Lower lobe of right lung (tissue), 2 donors: ENCODE data around the gene CFAP46. TPM values are rescaled to one million over a fixed set of nuclear protein-coding genes. Genes with fewer than 3 reads are reported as not detected.
A peak's percentile ranks its signal among the peaks of the same experiment; 100 is the strongest.

Source experiments
- ATAC-seq, 2 donors: fragments of 200-7000 bp; cut with Tn5 transposase; one replicate each; pipeline ENCODE4 v1.9.1; 2020 to 2022; ENCODE audit warnings: mild to moderate bottlenecking in 2 of 2, moderate library complexity in 2 of 2
- DNase-seq: peaks from one replicate; pipeline ENCODE4 v3.0.0-alpha.2; 2020
- H3K27ac ChIP-seq: fragments of 200-600 bp; one replicate; pipeline ENCODE4 v1.8.0; 2022
- H3K27me3 ChIP-seq: fragments of 200-600 bp; one replicate; pipeline ENCODE4 v1.8.0; 2022; ENCODE audit warnings: low read depth
- H3K36me3 ChIP-seq: fragments of 200-600 bp; one replicate; pipeline ENCODE4 v1.8.0; 2022; ENCODE audit warnings: mild to moderate bottlenecking
- H3K4me1 ChIP-seq: fragments of 200-600 bp; one replicate; pipeline ENCODE4 v1.8.0; 2022
- H3K4me3 ChIP-seq: fragments of 200-600 bp; one replicate; pipeline ENCODE4 v1.8.0; 2022; ENCODE audit warnings: mild to moderate bottlenecking
- H3K9me3 ChIP-seq: fragments of 200-600 bp; one replicate; pipeline ENCODE4 v1.8.0; 2022
- CTCF ChIP-seq: fragments of 200-600 bp; IDR thresholded peaks from one replicate; pipeline ENCODE4 v1.8.0; 2022; ENCODE audit warnings: antibody characterized with exemption, mild to moderate bottlenecking
- intact Hi-C: fragments of 100-400 bp; cut with DNase I; formaldehyde crosslinking; loops from one replicate; pipeline ENCODE4 v1.11.0; 2022
- total RNA-seq: library from RNA; stranded (reverse); fragmentation: NEBNext Ultra II Directional; extraction: Animal tissue kit (Norgen Biotek cat#: 25700); gene quantifications from one replicate; pipeline ENCODE4 v1.2.1, GENCODE V29; 2021
- donor health status: DM: no; HTN: yes; CAD: no; lungs with severe emphysema.

Gene CFAP46
- total RNA-seq, 1 donor from 2014 or later: 9.0 TPM

DNA sequence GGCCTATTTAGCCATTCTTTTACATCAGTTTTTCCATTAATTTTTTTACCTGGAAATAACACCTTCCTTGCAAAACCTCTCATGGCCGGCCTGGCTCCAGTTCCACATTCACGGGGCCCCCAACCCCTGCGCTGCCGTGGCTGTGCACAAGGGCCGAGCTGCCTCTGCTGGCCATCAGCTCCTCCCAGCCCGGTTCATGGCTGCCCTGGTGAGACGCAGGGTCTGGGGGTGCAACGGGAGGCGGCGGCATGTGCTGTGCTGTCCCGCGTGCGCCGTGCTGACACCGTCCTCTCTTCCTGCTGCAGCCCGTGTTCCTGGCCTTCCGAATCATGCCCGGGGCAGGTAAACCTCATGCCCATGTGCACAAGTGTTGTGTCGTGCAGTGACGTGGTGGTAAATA is 160.8 kb downstream of the CFAP46 start:
- no peak for ATAC-seq
- peaks cover 4% of the 10 kb centered on the region for H3K4me1 ChIP-seq
- no peak for TF ChIP-seq CTCF
- DNase-seq: no peak
- no peak overlapping the region for H3K4me3 ChIP-seq
- H3K9me3 ChIP-seq: no peaks in the 10 kb centered on the region
- peaks cover 28% of the 10 kb centered on the region for H3K27me3 ChIP-seq
- no peak overlapping the region for H3K27ac ChIP-seq
- intact Hi-C loops: no loop called here
- H3K36me3 ChIP-seq: peaks cover 46% of the 10 kb centered on the region

DNA sequence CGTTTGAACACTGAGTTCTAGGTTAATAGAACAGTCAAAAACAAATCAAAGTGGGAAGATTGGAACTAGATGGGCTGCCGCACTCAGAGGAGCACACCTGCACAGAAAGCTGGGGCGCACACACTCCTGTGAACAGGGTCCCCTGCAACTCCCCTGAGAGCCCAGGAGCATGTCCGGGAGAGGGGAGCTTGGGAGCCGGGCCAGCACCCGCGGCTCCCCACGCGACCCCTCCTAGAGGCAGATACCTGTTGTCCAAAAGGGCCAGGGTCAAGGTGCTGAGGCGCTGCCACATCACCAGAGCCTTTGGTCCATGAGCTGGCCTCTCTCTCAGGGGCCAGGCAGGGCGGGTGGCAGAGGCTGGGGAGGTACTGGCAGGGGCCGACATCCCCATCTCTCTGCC is 162.0 kb downstream of the CFAP46 start:
- intact Hi-C loops: no loop called here
- no peaks in the 10 kb centered on the region for H3K9me3 ChIP-seq
- H3K4me3 ChIP-seq: no peak overlapping the region
- DNase-seq (no peak), ATAC-seq (no peak)
- TF ChIP-seq CTCF: no peak
- H3K27ac ChIP-seq: no peak overlapping the region
- H3K36me3 ChIP-seq: peaks cover 46% of the 10 kb centered on the region
- H3K4me1 ChIP-seq: no peaks in the 10 kb centered on the region
- H3K27me3 ChIP-seq: peaks cover 20% of the 10 kb centered on the region

DNA sequence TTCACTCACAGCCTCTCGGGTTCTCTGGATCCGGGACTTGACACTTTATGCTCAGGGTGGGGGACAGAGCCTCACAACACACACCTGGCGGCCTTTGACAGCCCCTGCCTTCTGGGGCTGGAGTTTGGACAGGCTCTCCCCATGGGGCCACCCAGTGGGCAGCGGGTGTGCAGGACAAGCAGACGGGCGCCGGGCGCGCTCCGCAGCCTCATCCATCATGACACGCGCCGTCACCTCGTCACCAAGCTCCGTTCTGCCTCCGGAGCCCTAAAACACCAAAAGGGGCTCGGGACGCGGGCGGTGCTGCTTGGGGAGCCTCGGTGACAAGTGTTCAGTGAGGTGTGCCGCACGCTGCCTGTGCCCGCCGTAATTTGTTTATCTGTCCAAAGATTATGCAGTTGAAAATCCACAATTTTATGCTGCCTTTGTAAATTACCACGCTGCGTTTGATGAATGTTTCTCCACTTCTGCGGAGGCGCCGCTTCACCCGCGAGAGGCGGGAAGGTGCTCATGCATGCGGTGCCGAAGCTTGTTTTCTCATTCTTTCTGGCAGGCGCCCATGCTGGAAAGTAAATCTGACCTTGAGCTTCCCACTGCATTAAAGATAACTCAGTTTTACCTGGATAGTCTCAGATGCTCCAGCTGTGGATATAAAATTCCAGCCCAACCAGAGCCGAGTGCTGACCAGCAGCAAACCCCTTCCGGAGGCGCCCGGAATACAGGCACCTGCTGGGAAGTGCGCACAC is 162.6 kb downstream of the CFAP46 start:
- TF ChIP-seq CTCF: no peak
- Histone ChIP-seq H3K9me3 (no peaks in the 10 kb centered on the region), H3K27me3 (peaks cover 14% of the 10 kb centered on the region), H3K27ac (no peak overlapping the region), H3K36me3 (peaks cover 46% of the 10 kb centered on the region), H3K4me1 (no peaks in the 10 kb centered on the region), H3K4me3 (no peak overlapping the region)
- DNase-seq (no peak), ATAC-seq (no peak)
- intact Hi-C loops: no loop called here

DNA sequence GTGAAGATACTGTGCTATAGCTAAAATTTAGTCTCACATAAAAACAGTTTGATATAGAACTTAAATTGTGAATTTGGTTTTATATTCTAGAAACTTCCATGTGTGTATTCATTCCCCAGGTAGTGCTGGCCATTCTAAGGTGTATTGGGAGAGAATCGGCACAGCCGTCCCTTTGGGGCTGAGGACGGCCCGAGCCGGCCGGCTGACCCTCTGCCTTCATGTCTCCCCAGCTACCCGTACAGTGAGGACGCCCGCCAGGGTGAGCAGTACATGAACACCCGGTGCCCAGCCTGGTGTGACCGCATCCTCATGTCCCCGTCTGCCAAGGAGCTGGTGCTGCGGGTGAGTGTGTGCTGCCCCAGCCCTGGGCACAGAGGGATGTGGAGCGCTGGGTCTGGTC is 164.9 kb downstream of the CFAP46 start:
- Histone ChIP-seq H3K36me3 (peaks cover 47% of the 10 kb centered on the region), H3K9me3 (no peaks in the 10 kb centered on the region), H3K27ac (no peak overlapping the region), H3K4me3 (no peak overlapping the region), H3K27me3 (no peaks in the 10 kb centered on the region), H3K4me1 (no peaks in the 10 kb centered on the region)
- DNase-seq (no peak), ATAC-seq (peak in 1 of 2 donors; percentile 6)
- TF ChIP-seq CTCF: no peak
- intact Hi-C loops: no loop called here

DNA sequence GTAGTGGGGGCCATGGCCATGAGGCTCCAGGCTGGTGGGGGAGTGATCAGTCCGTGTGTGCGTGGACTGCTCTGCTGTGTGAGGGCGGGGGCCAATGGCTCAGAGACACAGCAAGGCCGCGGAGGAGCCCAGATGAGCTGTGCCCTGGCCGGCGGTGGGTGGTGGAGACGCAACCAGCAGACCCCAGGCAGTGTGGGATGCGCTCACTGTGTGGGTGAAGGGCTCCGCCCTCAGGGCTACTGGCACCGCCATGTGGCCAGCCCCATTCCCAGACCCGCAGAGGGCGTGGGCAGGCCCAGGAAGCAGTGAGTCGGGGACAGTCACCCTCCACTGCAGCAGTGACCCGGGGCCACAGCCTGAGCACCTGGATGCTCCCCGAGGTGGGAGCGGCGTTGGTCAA is 165.5 kb downstream of the CFAP46 start:
- Histone ChIP-seq H3K9me3 (no peaks in the 10 kb centered on the region), H3K27me3 (no peaks in the 10 kb centered on the region), H3K27ac (no peak overlapping the region), H3K4me1 (no peaks in the 10 kb centered on the region), H3K4me3 (no peak overlapping the region), H3K36me3 (peaks cover 41% of the 10 kb centered on the region)
- intact Hi-C loops: no loop called here
- ATAC-seq: peak in 1 of 2 donors; percentile 11
- TF ChIP-seq CTCF: no peak
- DNase-seq: no peak
